DMS 273 (cell line): ENCODE results near the gene KRTAP15-1.

ENCODE experiments used
- DNase-seq: peaks from one replicate; lab custom pipeline; 2025; ENCODE audit not compliant: unreplicated experiment; lab: John Stamatoyannopoulos, UW

The KRTAP15-1 gene

DNA sequence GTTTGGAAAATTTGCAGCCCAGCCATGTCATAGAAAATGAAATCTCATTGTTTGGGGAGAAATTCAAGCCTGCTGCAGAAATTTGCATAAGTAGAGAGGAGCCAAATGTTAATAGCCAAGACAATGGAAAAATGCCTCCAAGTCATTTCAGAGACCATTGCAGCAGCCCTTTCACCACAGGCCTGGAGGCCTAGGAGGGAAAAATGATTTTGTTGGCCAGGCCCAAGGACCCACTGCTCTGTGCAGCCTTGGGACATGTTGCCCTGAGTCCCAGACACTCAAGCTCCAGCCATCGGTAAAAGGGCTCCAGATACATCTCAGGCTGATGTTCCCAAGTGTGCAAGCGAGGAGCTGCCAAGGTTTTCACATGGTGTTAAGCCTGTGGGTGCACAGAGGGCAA lies 46.1 kb downstream of the KRTAP15-1 start:
- no peak for DNase-seq

DNA sequence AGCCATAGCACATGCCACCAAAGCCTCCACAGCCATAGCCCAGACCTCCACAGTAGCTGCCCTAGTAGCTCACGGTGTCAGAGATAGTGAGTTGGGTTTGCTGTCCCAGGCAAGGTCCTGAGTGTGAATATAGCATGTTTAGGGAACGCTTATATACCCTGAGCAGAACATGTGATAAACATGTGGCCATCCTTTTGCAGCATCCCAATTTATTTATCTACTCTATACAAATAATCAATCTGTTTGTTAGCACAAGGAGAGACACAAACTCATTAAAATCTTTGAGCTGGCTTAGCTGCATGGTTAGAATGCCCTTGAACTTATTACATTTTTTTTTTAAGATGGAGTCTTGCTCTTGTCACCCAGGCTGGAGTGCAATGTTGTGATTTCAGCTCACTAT lies 47.3 kb downstream of the KRTAP15-1 start, which contains the start of gene KRTAP19-2:
TSS of gene KRTAP19-2 (minus strand) at position 101 of the 400 bp plus-strand sequence. CDS start at position 13, 88 bp downstream.
- DNase-seq, result no peak
